CD14-positive monocyte (primary cell): ENCODE results near the gene KCNH5. TPM values are rescaled to one million over a fixed set of nuclear protein-coding genes. Genes with fewer than 3 reads are reported as not detected.

ENCODE experiments used
- DNase-seq, 3 donors: peaks; one replicate each; pipeline ENCODE4 v3.0.0-alpha.2; 2011 to 2022
- H2AFZ ChIP-seq: 2 replicates; pipeline ENCODE4 v1.6.0; 2012; ENCODE audit warnings: mild to moderate bottlenecking, low read depth, low read length, inconsistent platforms; ENCODE audit not compliant: insufficient read depth, poor library complexity, severe bottlenecking
- H3K27ac ChIP-seq, 2 donors: 1 replicate in 1 of 2; 2 replicates in 1 of 2; pipeline ENCODE4 v1.5.1; 2012 to 2013; ENCODE audit warnings: low read length in 2 of 2, control low read depth in 1 of 2, inconsistent platforms in 1 of 2, low read depth in 1 of 2, mild to moderate bottlenecking in 1 of 2
- H3K27me3 ChIP-seq, 2 donors: one replicate each; pipeline versions ENCODE4 v1.6.0 to v1.6.1; 2011 to 2013; ENCODE audit warnings: low read length in 2 of 2; ENCODE audit not compliant: control insufficient read depth in 2 of 2, insufficient read depth in 2 of 2
- H3K36me3 ChIP-seq, 2 donors: replicated peaks in 1 of 2; 1 replicate in 1 of 2; 2 replicates in 1 of 2; pipeline versions ENCODE4 v1.5.1 to v1.6.1; 2012 to 2013; ENCODE audit warnings: low read length in 2 of 2, control low read depth in 1 of 2, inconsistent platforms in 1 of 2, mild to moderate bottlenecking in 1 of 2; ENCODE audit not compliant: insufficient read depth in 2 of 2, control insufficient read depth in 1 of 2
- H3K4me1 ChIP-seq, 2 donors: 1 replicate in 1 of 2; 2 replicates in 1 of 2; pipeline versions ENCODE4 v1.5.1 to v1.6.1; 2012 to 2013; ENCODE audit warnings: low read length in 2 of 2, control low read depth in 1 of 2, inconsistent platforms in 1 of 2, mild to moderate bottlenecking in 1 of 2, moderate library complexity in 1 of 2; ENCODE audit not compliant: insufficient read depth in 2 of 2, control insufficient read depth in 1 of 2
- H3K4me2 ChIP-seq: replicated peaks from 2 replicates; pipeline ENCODE3; 2012; ENCODE audit warnings: low read length, moderate library complexity, mild to moderate bottlenecking; ENCODE audit not compliant: poor library complexity, severe bottlenecking; ENCODE audit errors: extremely low read depth
- H3K4me3 ChIP-seq, 3 experiments: fragments of 200-600 bp in 1 of 3; sonication (generic) in 1 of 3; replicated peaks in 1 of 3; 1 replicate in 2 of 3; 2 replicates in 1 of 3; pipeline ENCODE4 v1.5.1; 2011 to 2013; ENCODE audit warnings: low read length in 3 of 3, mild to moderate bottlenecking in 3 of 3, control low read depth in 2 of 3, low read depth in 2 of 3, inconsistent platforms in 1 of 3, moderate library complexity in 1 of 3
- H3K79me2 ChIP-seq: 2 replicates; pipeline ENCODE4 v1.6.0; 2012; ENCODE audit warnings: mild to moderate bottlenecking, control low read depth, inconsistent platforms, low read length, moderate library complexity; ENCODE audit not compliant: insufficient read depth
- H3K9ac ChIP-seq: 2 replicates; pipeline ENCODE4 v1.6.0; 2017; ENCODE audit warnings: low read length, mild to moderate bottlenecking; ENCODE audit not compliant: insufficient read depth, poor library complexity, severe bottlenecking
- H3K9me3 ChIP-seq, 2 donors: replicated peaks in 1 of 2; 1 replicate in 1 of 2; 2 replicates in 1 of 2; pipeline versions ENCODE4 v1.5.1 to v1.6.1; 2012 to 2013; ENCODE audit warnings: low read length in 2 of 2, control low read depth in 1 of 2; ENCODE audit not compliant: control insufficient read depth in 1 of 2, insufficient read depth in 1 of 2
- H4K20me1 ChIP-seq: 2 replicates; pipeline ENCODE4 v1.6.0; 2012; ENCODE audit warnings: mild to moderate bottlenecking, low read length, control low read depth, moderate library complexity; ENCODE audit not compliant: insufficient read depth
- H3K27ac Mint-ChIP-seq, 7 donors: one replicate each; pipeline ENCODE4 v1.8.0; 2020; ENCODE audit warnings: mild to moderate bottlenecking in 7 of 7, mixed read lengths in 7 of 7, moderate library complexity in 6 of 7, inconsistent platforms in 2 of 7
- H3K27me3 Mint-ChIP-seq, 3 donors: one replicate each; pipeline ENCODE4 v1.8.0; 2021 to 2022; ENCODE audit warnings: low read depth in 3 of 3, mild to moderate bottlenecking in 3 of 3, mixed read lengths in 3 of 3, moderate library complexity in 3 of 3, inconsistent platforms in 1 of 3
- H3K36me3 Mint-ChIP-seq, 2 donors: one replicate each; pipeline ENCODE4 v1.8.0; 2020; ENCODE audit warnings: mixed read lengths in 2 of 2, inconsistent platforms in 1 of 2, mild to moderate bottlenecking in 1 of 2
- H3K4me1 Mint-ChIP-seq: one replicate; pipeline ENCODE4 v1.8.0; 2020; ENCODE audit warnings: mild to moderate bottlenecking, mixed read lengths
- H3K4me3 Mint-ChIP-seq, 2 donors: one replicate each; pipeline ENCODE4 v1.8.0; 2020; ENCODE audit warnings: mild to moderate bottlenecking in 2 of 2, mixed read lengths in 2 of 2, moderate library complexity in 1 of 2
- H3K9me3 Mint-ChIP-seq, 7 donors: one replicate each; pipeline ENCODE4 v1.8.0; 2020 to 2022; ENCODE audit warnings: mixed read lengths in 7 of 7, mild to moderate bottlenecking in 6 of 7, moderate library complexity in 6 of 7, inconsistent platforms in 2 of 7
- CTCF ChIP-seq: fragments of 200-600 bp; IDR thresholded peaks from one replicate; pipeline ENCODE4 v1.8.0; 2022; ENCODE audit warnings: antibody characterized with exemption, mild to moderate bottlenecking
- WGBS: methylation state at CpG from one replicate; pipeline ENCODE4 v1.1.5; 2013; ENCODE audit warnings: missing lambda C conversion rate; ENCODE audit not compliant: insufficient coverage; 5-methylcytosine and 5-hydroxymethylcytosine counted together
- intact Hi-C, 2 donors: fragments of 100-400 bp; cut with micrococcal nuclease; formaldehyde crosslinking; loops; one replicate each; pipeline versions ENCODE4 v1.15.0 to v1.15.1; 2023
- polyA plus RNA-seq, 3 donors: library from polyadenylated mRNA; depleted of rRNA in 1 of 3; unstranded in 2 of 3; stranded (reverse) in 1 of 3; fragments of 300-500 nt in 2 of 3; fragments of >200 nt in 1 of 3; fragmentation: Illumina TruSeq in 2 of 3; gene quantifications; 1 replicate in 2 of 3; 2 replicates in 1 of 3; pipeline ENCODE4 v1.2.3, GENCODE V29; 2012 to 2021

KCNH5 gene
- polyA plus RNA-seq, 3 donors, result not detected

- peaks cover 0 to 5% of the 10 kb centered on the region in 2 donors for H3K9me3 ChIP-seq
- H3K4me2 ChIP-seq, result no peak overlapping the region
- H3K27me3 ChIP-seq, result no peaks in the 10 kb centered on the region
- no peak overlapping the region for H3K4me3 ChIP-seq
- H3K9ac ChIP-seq, result no peak overlapping the region
- no peaks in the 10 kb centered on the region for H3K4me1 ChIP-seq
- Mint-ChIP-seq H3K27ac (no peak overlapping the region), H3K4me3 (no peak overlapping the region), H3K9me3 (peaks cover 0 to 3% (median 0%) of the 10 kb centered on the region in 7 donors), H3K27me3 (peaks cover 2 to 4% (median 3%) of the 10 kb centered on the region in 3 donors), H3K36me3 (no peaks in the 10 kb centered on the region), H3K4me1 (no peaks in the 10 kb centered on the region)
- H4K20me1 ChIP-seq, result no peaks in the 10 kb centered on the region
- no peak overlapping the region for H3K27ac ChIP-seq
- TF ChIP-seq CTCF, result no peak
- no peak for DNase-seq
- intact Hi-C loops, result no loop called here
- WGBS, result 100% methylated on average over 2 of the region's 2 CpGs
- no peaks in the 10 kb centered on the region for H3K36me3 ChIP-seq
- no peaks in the 10 kb centered on the region for H3K79me2 ChIP-seq
- no peak overlapping the region for H2AFZ ChIP-seq
These were observed 91.1 kb downstream of the KCNH5 start for GRCh38 chr14:62954165-62954564.

- no peak overlapping the region for H3K9ac ChIP-seq
- H3K4me1 Mint-ChIP-seq, result no peaks in the 10 kb centered on the region
- H3K79me2 ChIP-seq, result no peaks in the 10 kb centered on the region
- no peaks in the 10 kb centered on the region for H3K27me3 ChIP-seq
- no peak overlapping the region for H3K27ac ChIP-seq
- H4K20me1 ChIP-seq, result no peaks in the 10 kb centered on the region
- peaks cover 0 to 5% of the 10 kb centered on the region in 2 donors for H3K9me3 ChIP-seq
- no peaks in the 10 kb centered on the region for H3K4me1 ChIP-seq
- intact Hi-C loops, result no loop called here
- no peak overlapping the region for H3K4me3 Mint-ChIP-seq
- H2AFZ ChIP-seq, result no peak overlapping the region
- peaks cover 0 to 2% (median 0%) of the 10 kb centered on the region in 7 donors for H3K9me3 Mint-ChIP-seq
- H3K36me3 Mint-ChIP-seq, result no peaks in the 10 kb centered on the region
- no CpG with 5 or more reads among the region's 2 CpGs for WGBS
- H3K27me3 Mint-ChIP-seq, result peaks cover 2 to 3% (median 3%) of the 10 kb centered on the region in 3 donors
- H3K4me3 ChIP-seq, result no peak overlapping the region
- DNase-seq, result no peak
- no peak overlapping the region for H3K27ac Mint-ChIP-seq
- no peak overlapping the region for H3K4me2 ChIP-seq
- no peak for TF ChIP-seq CTCF
- no peaks in the 10 kb centered on the region for H3K36me3 ChIP-seq
These were observed 93.0 kb downstream of the KCNH5 start for GRCh38 chr14:62952226-62952625.
